Peyer's patch (tissue), 4 donors: Measurements from ENCODE around the gene KLHL3.

Source experiments
- POLR2A ChIP-seq, 2 donors: fragments of 450-650 bp; IDR thresholded peaks; one replicate each; pipeline ENCODE4 v1.5.1; 2017; ENCODE audit warnings: antibody characterized with exemption in 2 of 2, mild to moderate bottlenecking in 2 of 2, moderate library complexity in 2 of 2
- TF ChIP-seq, protein P1 (sequence below), 6 experiments: fragments of 450-650 bp in 4 of 6; fragments of 200-600 bp in 2 of 6; sonication (generic) in 1 of 6; IDR thresholded peaks; one replicate each; pipeline ENCODE4 v1.5.1; 2017 to 2019; ENCODE audit warnings: antibody characterized with exemption in 6 of 6, mild to moderate bottlenecking in 3 of 6, moderate library complexity in 1 of 6

- TF ChIP-seq, protein P1, sequence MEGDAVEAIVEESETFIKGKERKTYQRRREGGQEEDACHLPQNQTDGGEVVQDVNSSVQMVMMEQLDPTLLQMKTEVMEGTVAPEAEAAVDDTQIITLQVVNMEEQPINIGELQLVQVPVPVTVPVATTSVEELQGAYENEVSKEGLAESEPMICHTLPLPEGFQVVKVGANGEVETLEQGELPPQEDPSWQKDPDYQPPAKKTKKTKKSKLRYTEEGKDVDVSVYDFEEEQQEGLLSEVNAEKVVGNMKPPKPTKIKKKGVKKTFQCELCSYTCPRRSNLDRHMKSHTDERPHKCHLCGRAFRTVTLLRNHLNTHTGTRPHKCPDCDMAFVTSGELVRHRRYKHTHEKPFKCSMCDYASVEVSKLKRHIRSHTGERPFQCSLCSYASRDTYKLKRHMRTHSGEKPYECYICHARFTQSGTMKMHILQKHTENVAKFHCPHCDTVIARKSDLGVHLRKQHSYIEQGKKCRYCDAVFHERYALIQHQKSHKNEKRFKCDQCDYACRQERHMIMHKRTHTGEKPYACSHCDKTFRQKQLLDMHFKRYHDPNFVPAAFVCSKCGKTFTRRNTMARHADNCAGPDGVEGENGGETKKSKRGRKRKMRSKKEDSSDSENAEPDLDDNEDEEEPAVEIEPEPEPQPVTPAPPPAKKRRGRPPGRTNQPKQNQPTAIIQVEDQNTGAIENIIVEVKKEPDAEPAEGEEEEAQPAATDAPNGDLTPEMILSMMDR (IDR thresholded peaks at IDR 0.05): no peak
- TF ChIP-seq POLR2A (IDR thresholded peaks at IDR 0.05): no peak
Measured at GRCh38 chr5:137584262-137584661, 151.6 kb downstream of the KLHL3 start.
